SK-N-SH treated with all-trans-retinoic acid at 6 μM for 48 hours (cell line): ENCODE results near the gene TSPAN14.
A peak's percentile ranks its signal among the peaks of the same experiment; 100 is the strongest.

Experiments used
- ATAC-seq: fragments of 200-7000 bp; cut with Tn5 transposase; 3 replicates; pipeline ENCODE4 v1.9.1; 2020; ENCODE audit warnings: mild to moderate bottlenecking, moderate library complexity
- ARNTL ChIP-seq: fragments of 450-650 bp; formaldehyde crosslinking; IDR thresholded peaks from 2 replicates; pipeline ENCODE4 v1.5.0; 2020; ENCODE audit warnings: low read depth, mild to moderate bottlenecking, moderate library complexity, borderline replicate concordance
- BACH2 ChIP-seq: fragments of 250-450 bp; sonication (Bioruptor Pico); IDR thresholded peaks from 2 replicates; pipeline ENCODE4 v1.9.0; 2021; ENCODE audit warnings: mild to moderate bottlenecking, borderline replicate concordance
- CREB5 ChIP-seq: fragments of 250-450 bp; sonication (Bioruptor Pico); IDR thresholded peaks from 2 replicates; pipeline ENCODE4 v1.5.1; 2020; ENCODE audit warnings: low read depth, mild to moderate bottlenecking, moderate library complexity
- CSDC2 ChIP-seq: fragments of 250-450 bp; sonication (Bioruptor Pico); IDR thresholded peaks from 2 replicates; pipeline ENCODE4 v1.5.0; 2020; ENCODE audit warnings: mild to moderate bottlenecking, moderate library complexity
- CSRNP3 ChIP-seq: fragments of 250-450 bp; sonication (Bioruptor Pico); IDR thresholded peaks from 2 replicates; pipeline ENCODE4 v1.5.1; 2021; ENCODE audit warnings: mild to moderate bottlenecking, moderate library complexity
- ESRRG ChIP-seq: fragments of 250-450 bp; sonication (Bioruptor Pico); IDR thresholded peaks from 2 replicates; pipeline ENCODE4 v1.6.1; 2021; ENCODE audit warnings: mild to moderate bottlenecking
- GLIS3 ChIP-seq: fragments of 250-450 bp; sonication (Bioruptor Pico); IDR thresholded peaks from 2 replicates; pipeline ENCODE4 v1.5.0; 2020; ENCODE audit warnings: mild to moderate bottlenecking, moderate library complexity
- OSR1 ChIP-seq: fragments of 250-450 bp; sonication (Bioruptor Pico); IDR thresholded peaks from 2 replicates; pipeline ENCODE4 v1.8.0; 2022; ENCODE audit warnings: moderate library complexity, mild to moderate bottlenecking, inconsistent platforms
- PATZ1 ChIP-seq: fragments of 250-450 bp; sonication (Bioruptor Pico); IDR thresholded peaks from 2 replicates; pipeline ENCODE4 v1.8.0; 2020; ENCODE audit warnings: mild to moderate bottlenecking, moderate library complexity, borderline replicate concordance
- PPARA ChIP-seq: fragments of 250-450 bp; sonication (Bioruptor Pico); IDR thresholded peaks from 2 replicates; pipeline ENCODE4 v1.5.0; 2020; ENCODE audit warnings: mild to moderate bottlenecking, borderline replicate concordance
- RARB ChIP-seq: fragments of 250-450 bp; sonication (Bioruptor Pico); IDR thresholded peaks from 2 replicates; pipeline ENCODE4 v1.8.0; 2021; ENCODE audit warnings: mild to moderate bottlenecking, moderate library complexity
- TCF4 ChIP-seq: fragments of 250-450 bp; sonication (Bioruptor Pico); IDR thresholded peaks from 2 replicates; pipeline ENCODE4 v1.8.0; 2021; ENCODE audit warnings: mild to moderate bottlenecking, moderate library complexity, borderline replicate concordance
- TOX ChIP-seq: fragments of 250-450 bp; sonication (Bioruptor Pico); IDR thresholded peaks from 2 replicates; pipeline ENCODE4 v1.8.0; 2021; ENCODE audit warnings: mild to moderate bottlenecking, moderate library complexity, borderline replicate concordance
- TSHZ2 ChIP-seq: fragments of 250-450 bp; sonication (Bioruptor Pico); IDR thresholded peaks from 2 replicates; pipeline ENCODE4 v1.5.0; 2020; ENCODE audit warnings: mild to moderate bottlenecking, moderate library complexity
- ZC3H10 ChIP-seq: fragments of 250-450 bp; sonication (Bioruptor Pico); IDR thresholded peaks from 2 replicates; pipeline ENCODE4 v1.5.1; 2021; ENCODE audit warnings: mild to moderate bottlenecking, moderate library complexity
- ZFP3 ChIP-seq: fragments of 250-450 bp; sonication (Bioruptor Pico); IDR thresholded peaks from 2 replicates; pipeline ENCODE4 v1.5.0; 2020; ENCODE audit warnings: mild to moderate bottlenecking, moderate library complexity
- ZFP30 ChIP-seq: fragments of 450-650 bp; formaldehyde crosslinking; IDR thresholded peaks from 2 replicates; pipeline ENCODE4 v1.5.0; 2022; ENCODE audit warnings: mild to moderate bottlenecking, moderate library complexity
- ZNF565 ChIP-seq: fragments of 450-650 bp; formaldehyde crosslinking; conservative IDR thresholded peaks from 2 replicates; pipeline ENCODE4 v1.5.0; 2020; ENCODE audit warnings: low read depth, mild to moderate bottlenecking, moderate library complexity
- ZNF70 ChIP-seq: fragments of 450-650 bp; formaldehyde crosslinking; IDR thresholded peaks from 2 replicates; pipeline ENCODE4 v1.5.0; 2020; ENCODE audit warnings: mild to moderate bottlenecking, moderate library complexity
- ZNF8 ChIP-seq: fragments of 450-650 bp; formaldehyde crosslinking; IDR thresholded peaks from 2 replicates; pipeline ENCODE4 v1.5.0; 2020; ENCODE audit warnings: mild to moderate bottlenecking, moderate library complexity

Gene TSPAN14

GRCh38 chr10:80412486-80412885 is 41.6 kb upstream of the TSPAN14 start:
- TF ChIP-seq PATZ1 (CRISPR knock-in tag) (no peak), GLIS3 (no peak), BACH2 (CRISPR knock-in tag) (no peak), PPARA (CRISPR knock-in tag) (no peak), ARNTL (no peak), ZFP30 (no peak), TOX (no peak), ESRRG (CRISPR knock-in tag) (no peak), OSR1 (CRISPR knock-in tag) (no peak), CREB5 (CRISPR knock-in tag) (no peak), ZNF70 (no peak), ZC3H10 (CRISPR knock-in tag) (no peak), TCF4 (CRISPR knock-in tag) (no peak), CSDC2 (no peak), RARB (CRISPR knock-in tag) (no peak)
- ATAC-seq: no peak

GRCh38 chr10:80413271-80413996 is 40.7 kb upstream of the TSPAN14 start:
- ATAC-seq: peak; percentile 20; the same call in 2 of the 3 replicates

GRCh38 chr10:80414142-80414895 is 39.8 kb upstream of the TSPAN14 start:
- no peak for ATAC-seq
- TF ChIP-seq TCF4 (CRISPR knock-in tag): peak; percentile 59; the same call in 1 of the 2 replicates
- no peak for TF ChIP-seq ZFP30
- no peak for TF ChIP-seq ZNF8 (CRISPR knock-in tag)
- TF ChIP-seq ARNTL: no peak

More at GRCh38 chr10:80413271-80413996, 40.7 kb upstream of the TSPAN14 start:
- TF ChIP-seq ZFP3 (CRISPR knock-in tag) (peak; percentile 94), PATZ1 (CRISPR knock-in tag) (no peak)
- TF ChIP-seq, all 23 proteins: peak for 1

- peak; percentile 22; the same call in 1 of the 3 replicates for ATAC-seq
- TF ChIP-seq CSRNP3 (CRISPR knock-in tag) (no peak), TCF4 (CRISPR knock-in tag) (no peak), RARB (CRISPR knock-in tag) (no peak), ARNTL (no peak), ZFP30 (no peak), TSHZ2 (CRISPR knock-in tag) (no peak), ZNF8 (CRISPR knock-in tag) (no peak), ESRRG (CRISPR knock-in tag) (no peak), ZNF565 (CRISPR knock-in tag) (no peak), ZFP3 (CRISPR knock-in tag) (no peak)
These were observed 38.2 kb upstream of the TSPAN14 start for GRCh38 chr10:80415734-80416478.
